Activated CD4-positive, alpha-beta memory T cell treated with anti-CD3 and anti-CD28 coated beads, Interleukin-2, amount 10 ng/mL, durations not matched to agents 7 days and 5 days (primary cell): ENCODE data around the gene FREM1. TPM values are rescaled to one million over a fixed set of nuclear protein-coding genes. Genes with fewer than 3 reads are reported as not detected.

Experiments used
- CTCF ChIA-PET: fragments of 350-600 bp; sonication (Branson Sonifier 250); formaldehyde crosslinking; loops from one replicate; lab custom pipeline; 2021; ENCODE audit warnings: antibody characterized with exemption, inconsistent platforms; lab: Charles Lee
- POLR2A ChIA-PET: fragments of 350-600 bp; sonication (Branson Sonifier 250); formaldehyde crosslinking; loops from one replicate; lab custom pipeline; 2021; ENCODE audit warnings: antibody characterized with exemption; lab: Charles Lee
- DNase-seq: peaks from one replicate; pipeline ENCODE4 v3.0.0-alpha.2; 2020
- H3K27ac Mint-ChIP-seq: one replicate; pipeline ENCODE4 v1.8.0; 2021; ENCODE audit warnings: mild to moderate bottlenecking, mixed read lengths
- H3K27me3 Mint-ChIP-seq: one replicate; pipeline ENCODE4 v1.8.0; 2021; ENCODE audit warnings: mixed read lengths
- H3K36me3 Mint-ChIP-seq: one replicate; pipeline ENCODE4 v1.8.0; 2021; ENCODE audit warnings: low read depth, mixed read lengths
- H3K4me1 Mint-ChIP-seq: one replicate; pipeline ENCODE4 v1.8.0; 2021; ENCODE audit warnings: mixed read lengths
- H3K4me3 Mint-ChIP-seq: one replicate; pipeline ENCODE4 v1.8.0; 2021; ENCODE audit warnings: mild to moderate bottlenecking, mixed read lengths
- H3K9me3 Mint-ChIP-seq: one replicate; pipeline ENCODE4 v1.8.0; 2021; ENCODE audit warnings: mixed read lengths
- total RNA-seq, 2 experiments: library from RNA; stranded (reverse); gene quantifications; one replicate each; pipeline ENCODE4 v1.2.3, GENCODE V29; 2021

The FREM1 gene
- total RNA-seq, 2 experiments from 2014 or later = not detected

DNA sequence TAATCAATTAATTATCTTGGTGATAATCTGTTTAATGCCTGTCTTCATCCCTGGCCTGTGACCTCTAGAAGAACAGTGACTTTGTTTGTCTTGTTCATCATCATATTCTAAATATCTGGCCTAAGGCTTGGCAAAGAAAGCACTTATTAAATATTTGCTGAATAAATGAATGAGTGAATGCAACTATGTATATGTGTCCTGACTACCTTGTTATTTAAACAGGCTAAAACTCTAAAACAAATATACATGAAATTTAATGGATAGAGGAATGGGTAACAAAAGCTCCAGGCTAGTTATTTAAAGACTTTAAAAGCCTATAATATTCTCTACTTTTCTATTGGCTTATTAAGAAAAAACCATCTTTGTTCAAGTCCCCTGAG is 96.0 kb downstream of the FREM1 start:
- no peaks in the 10 kb centered on the region for H3K4me1 Mint-ChIP-seq
- H3K27me3 Mint-ChIP-seq = no peaks in the 10 kb centered on the region
- DNase-seq = no peak
- H3K9me3 Mint-ChIP-seq = no peaks in the 10 kb centered on the region
- ChIA-PET CTCF (no interaction called here), POLR2A (no interaction called here)
- no peak overlapping the region for H3K4me3 Mint-ChIP-seq
- H3K27ac Mint-ChIP-seq = no peak overlapping the region
- H3K36me3 Mint-ChIP-seq = no peaks in the 10 kb centered on the region

DNA sequence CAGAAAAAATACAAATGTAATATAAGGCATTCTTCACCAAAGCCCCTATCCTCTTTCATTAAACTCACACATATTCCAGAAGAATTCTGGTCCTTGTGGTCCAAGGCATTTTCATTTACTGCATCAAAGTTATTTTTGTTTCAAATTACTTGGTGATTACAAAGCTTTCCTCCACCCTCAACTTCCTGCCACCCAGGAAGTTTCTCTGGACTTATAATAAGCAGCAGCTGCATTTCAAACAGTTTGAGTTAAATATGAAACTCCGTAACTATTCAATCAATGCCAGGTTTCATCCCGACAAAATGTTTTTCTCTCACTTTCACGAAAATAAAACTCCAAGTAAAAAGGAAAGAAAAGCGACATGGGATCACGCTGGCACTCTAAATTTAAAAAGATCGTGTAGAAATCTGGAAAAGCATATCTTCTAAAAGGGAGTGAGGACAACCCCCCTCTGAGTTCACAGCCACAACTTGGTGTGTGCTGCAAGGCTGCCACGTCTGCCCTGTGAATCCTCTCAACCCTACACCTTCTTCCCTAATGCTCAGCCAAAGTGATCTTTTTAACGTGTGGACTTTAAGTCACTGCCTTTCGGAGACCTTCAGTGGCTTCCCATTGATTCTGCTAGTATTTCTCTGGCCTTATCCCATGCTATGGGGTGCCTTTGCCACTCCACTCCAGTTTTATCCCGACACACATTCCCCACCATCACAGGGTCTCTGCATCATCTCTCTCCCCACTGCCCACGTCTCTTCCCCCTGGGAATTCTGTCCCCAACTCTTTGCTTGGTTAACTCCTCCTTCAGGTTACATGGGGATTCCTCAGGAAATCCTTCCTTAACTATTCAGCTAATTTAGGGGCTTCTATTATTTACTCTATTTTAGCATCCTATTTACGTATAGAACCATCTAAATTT is 96.6 kb downstream of the FREM1 start:
- CTCF ChIA-PET = no interaction called here

DNA sequence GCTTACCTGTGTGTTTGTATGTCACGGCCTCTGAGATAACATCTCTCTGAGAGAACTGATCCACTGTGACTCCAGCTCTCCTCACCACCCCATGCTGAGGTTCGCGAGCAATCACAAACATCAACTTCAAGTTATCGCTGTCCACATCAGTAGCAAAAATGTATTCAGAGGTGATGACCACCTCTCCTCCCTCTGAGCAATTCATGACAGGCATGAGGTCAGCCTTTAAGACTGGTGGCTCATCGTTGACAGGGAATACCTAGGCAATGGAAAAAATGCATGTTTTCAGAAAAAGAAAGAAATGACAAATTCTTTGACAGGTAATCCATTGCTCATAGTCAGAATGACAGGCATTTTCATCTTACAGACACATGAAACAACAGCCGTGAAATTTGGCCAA is 97.4 kb downstream of the FREM1 start:
- no peaks in the 10 kb centered on the region for H3K9me3 Mint-ChIP-seq
- DNase-seq = no peak
- no peak overlapping the region for H3K4me3 Mint-ChIP-seq
- H3K36me3 Mint-ChIP-seq = no peaks in the 10 kb centered on the region
- POLR2A ChIA-PET = no interaction called here
- no peak overlapping the region for H3K27ac Mint-ChIP-seq
- no peaks in the 10 kb centered on the region for H3K4me1 Mint-ChIP-seq
- H3K27me3 Mint-ChIP-seq = no peaks in the 10 kb centered on the region
- CTCF ChIA-PET = no interaction called here

More for the DNA sequence above, 96.6 kb downstream of the FREM1 start:
- DNase-seq = no peak
- no peak overlapping the region for H3K27ac Mint-ChIP-seq
- H3K9me3 Mint-ChIP-seq = no peaks in the 10 kb centered on the region
- no peaks in the 10 kb centered on the region for H3K27me3 Mint-ChIP-seq
- no peak overlapping the region for H3K4me3 Mint-ChIP-seq
- POLR2A ChIA-PET = no interaction called here
- no peaks in the 10 kb centered on the region for H3K4me1 Mint-ChIP-seq
- no peaks in the 10 kb centered on the region for H3K36me3 Mint-ChIP-seq

DNA sequence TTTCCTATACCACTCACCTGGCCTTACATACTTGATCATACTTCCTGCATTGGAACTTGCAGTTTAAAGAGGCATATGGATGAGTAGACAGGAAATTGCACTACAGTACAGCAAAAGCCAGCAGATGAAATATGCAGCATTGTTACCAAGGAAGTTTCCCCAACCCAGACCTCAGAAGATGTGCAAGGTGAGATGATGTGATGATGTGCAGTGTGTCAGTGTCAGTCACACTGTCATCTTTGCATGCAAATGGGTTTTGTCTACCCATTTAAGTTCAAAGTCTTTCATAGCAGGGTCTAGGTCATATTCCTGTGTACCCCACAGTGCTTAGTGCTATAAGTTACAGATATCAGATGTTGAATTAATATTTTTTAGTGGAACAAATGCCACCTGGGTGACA is 98.4 kb downstream of the FREM1 start:
- ChIA-PET CTCF (no interaction called here), POLR2A (no interaction called here)
- no peaks in the 10 kb centered on the region for H3K9me3 Mint-ChIP-seq
- H3K27ac Mint-ChIP-seq = no peak overlapping the region
- DNase-seq = no peak
- H3K4me1 Mint-ChIP-seq = no peaks in the 10 kb centered on the region
- no peak overlapping the region for H3K4me3 Mint-ChIP-seq
- no peaks in the 10 kb centered on the region for H3K27me3 Mint-ChIP-seq
- H3K36me3 Mint-ChIP-seq = no peaks in the 10 kb centered on the region

DNA sequence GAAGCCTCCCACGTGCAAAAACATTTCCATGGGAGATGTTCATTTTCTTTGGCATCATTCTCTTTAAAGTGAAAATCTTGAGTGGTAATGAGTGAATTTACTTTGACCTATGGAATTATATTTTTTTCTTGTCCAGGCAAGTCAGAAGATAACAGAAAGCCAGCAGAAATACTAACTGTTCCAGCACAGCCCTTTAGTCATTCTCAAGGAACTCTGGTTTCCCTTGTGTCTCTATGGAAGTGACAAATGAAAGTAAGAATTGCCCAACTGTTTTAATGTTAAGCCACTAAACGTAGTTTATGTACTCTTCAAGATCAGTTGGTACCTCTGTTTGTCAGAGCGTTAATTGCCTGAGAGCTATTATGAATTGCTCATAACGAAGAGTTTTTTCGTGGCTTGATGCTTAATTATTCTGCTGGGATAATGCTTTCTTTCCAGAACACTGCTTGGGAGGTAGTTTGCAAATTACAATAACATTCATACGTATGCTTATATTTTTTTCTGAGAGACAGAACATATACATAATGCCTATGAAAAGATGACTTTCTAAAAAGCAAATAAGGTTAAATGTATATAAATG is 103.2 kb downstream of the FREM1 start:
- Mint-ChIP-seq H3K36me3 (no peaks in the 10 kb centered on the region), H3K27ac (no peak overlapping the region), H3K27me3 (no peaks in the 10 kb centered on the region), H3K4me3 (no peak overlapping the region), H3K4me1 (no peaks in the 10 kb centered on the region), H3K9me3 (no peaks in the 10 kb centered on the region)
- CTCF ChIA-PET = no interaction called here
- no peak for DNase-seq
- POLR2A ChIA-PET = no interaction called here

DNA sequence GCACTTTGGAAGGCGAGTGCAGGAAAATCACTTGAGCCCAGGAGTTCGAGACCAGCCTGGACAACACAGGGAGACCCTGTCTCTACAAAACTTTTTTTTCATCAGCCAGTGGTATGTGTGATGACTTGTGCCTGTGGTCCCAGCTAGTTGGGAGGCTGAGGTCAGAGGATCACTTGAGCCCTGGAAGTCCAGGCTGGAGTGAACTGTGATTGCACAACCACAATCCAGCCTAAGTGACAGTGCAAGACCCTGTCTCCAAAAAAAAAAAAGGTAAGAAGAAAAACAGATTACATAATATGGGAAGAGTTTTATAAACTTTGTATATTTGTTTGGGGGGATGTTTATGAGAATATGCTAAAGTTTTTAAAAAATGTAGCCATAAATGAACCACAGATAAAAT is 111.2 kb downstream of the FREM1 start:
- ChIA-PET CTCF (no interaction called here), POLR2A (no interaction called here)
- H3K36me3 Mint-ChIP-seq = no peaks in the 10 kb centered on the region
- no peak overlapping the region for H3K27ac Mint-ChIP-seq
- DNase-seq = no peak
- H3K27me3 Mint-ChIP-seq = no peaks in the 10 kb centered on the region
- no peaks in the 10 kb centered on the region for H3K4me1 Mint-ChIP-seq
- H3K4me3 Mint-ChIP-seq = no peak overlapping the region
- no peaks in the 10 kb centered on the region for H3K9me3 Mint-ChIP-seq

DNA sequence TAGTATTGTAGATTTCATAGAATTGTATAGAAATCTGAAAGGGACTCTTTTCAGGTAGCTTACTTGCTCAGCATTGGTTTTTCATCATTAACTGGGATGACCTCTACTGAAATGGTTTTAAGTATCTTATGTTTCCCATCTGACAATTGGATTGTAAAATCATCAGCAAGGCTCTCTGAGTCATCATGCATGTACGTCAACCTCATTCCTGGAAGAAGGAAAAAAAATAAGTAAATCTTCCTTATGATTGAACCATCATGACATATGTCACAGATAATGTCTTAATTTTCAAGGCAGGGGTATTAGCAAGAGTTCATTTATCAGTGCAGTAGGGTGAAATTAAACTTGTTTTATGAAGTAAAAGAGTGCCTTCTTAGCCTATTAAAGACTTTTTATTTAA is 112.8 kb downstream of the FREM1 start:
- ChIA-PET POLR2A (no interaction called here), CTCF (interaction anchor here (0.5 kb wide), 1 partner anchor 209 kb away, joined by 4 read pairs; no protein-coding TSS in a partner anchor)
- Mint-ChIP-seq H3K36me3 (no peaks in the 10 kb centered on the region), H3K4me1 (no peaks in the 10 kb centered on the region), H3K9me3 (no peaks in the 10 kb centered on the region), H3K27me3 (no peaks in the 10 kb centered on the region), H3K27ac (no peak overlapping the region), H3K4me3 (no peak overlapping the region)
- DNase-seq = no peak

DNA sequence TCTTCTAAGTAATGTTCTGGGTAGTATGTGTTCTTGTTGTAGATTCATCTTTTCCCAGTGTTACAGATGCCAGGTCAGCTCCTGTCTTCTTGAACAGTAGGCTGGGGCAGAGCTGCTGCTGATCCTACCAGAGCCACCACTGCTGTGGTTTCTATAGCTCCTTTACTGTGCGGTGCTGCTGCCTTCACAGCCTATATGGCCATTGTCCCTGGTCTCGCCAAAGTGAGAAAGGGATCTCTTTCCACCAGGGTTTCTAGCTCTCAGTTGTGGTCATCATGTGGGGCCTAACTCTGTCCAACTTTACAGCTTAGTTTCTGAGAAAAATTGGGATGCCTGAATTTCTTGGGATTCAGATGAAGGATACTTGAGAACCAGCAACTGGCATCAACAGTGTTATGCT is 116.8 kb downstream of the FREM1 start:
- no peak overlapping the region for H3K4me3 Mint-ChIP-seq

DNA sequence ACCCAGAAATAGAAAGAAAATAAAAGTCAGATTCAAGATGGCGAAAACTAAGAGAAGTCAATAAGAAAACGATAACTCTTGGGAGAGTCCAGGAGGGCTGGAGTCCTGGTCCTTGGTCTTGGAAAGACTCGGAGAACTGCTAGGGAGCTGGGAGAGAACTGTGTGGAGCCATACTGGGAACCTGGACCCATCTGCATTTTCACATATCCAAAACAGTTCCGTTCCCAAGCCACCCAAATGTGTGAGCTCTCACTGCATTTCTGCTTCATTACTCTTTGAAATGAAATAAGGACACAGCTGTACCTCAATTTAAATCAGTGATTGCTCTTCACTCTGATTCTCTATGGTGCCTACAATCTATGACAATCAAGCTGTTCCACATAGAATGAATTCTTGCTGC is 119.6 kb downstream of the FREM1 start:
- peaks cover 2% of the 10 kb centered on the region for H3K27me3 Mint-ChIP-seq
- CTCF ChIA-PET = no interaction called here

More for the DNA sequence above, 116.8 kb downstream of the FREM1 start:
- ChIA-PET CTCF (no interaction called here), POLR2A (no interaction called here)
- no peaks in the 10 kb centered on the region for H3K9me3 Mint-ChIP-seq
- H3K27ac Mint-ChIP-seq = no peak overlapping the region
- peaks cover 2% of the 10 kb centered on the region for H3K27me3 Mint-ChIP-seq
- DNase-seq = no peak
- H3K36me3 Mint-ChIP-seq = no peaks in the 10 kb centered on the region
- no peaks in the 10 kb centered on the region for H3K4me1 Mint-ChIP-seq

DNA sequence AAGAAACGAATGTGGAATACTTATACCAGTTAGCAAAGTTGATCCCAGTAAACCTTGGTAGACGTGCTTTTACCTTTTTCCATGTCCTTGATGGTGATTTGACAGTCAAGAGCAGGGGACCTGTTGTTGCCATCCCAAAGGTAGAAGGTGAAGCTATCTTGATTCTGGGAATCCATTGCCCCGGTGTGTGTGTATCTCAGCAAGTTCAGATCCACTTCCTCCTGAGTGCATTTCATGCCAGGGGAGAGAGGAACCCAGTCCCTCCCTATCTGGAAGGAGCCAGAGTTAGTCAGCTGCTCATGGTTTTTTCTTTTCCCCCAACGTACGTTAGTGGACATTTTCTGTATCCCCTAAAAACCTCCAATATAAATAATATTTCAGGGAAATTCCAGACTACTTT is 121.4 kb downstream of the FREM1 start:
- CTCF ChIA-PET = no interaction called here
- Mint-ChIP-seq H3K27ac (no peak overlapping the region), H3K9me3 (no peaks in the 10 kb centered on the region), H3K36me3 (no peaks in the 10 kb centered on the region), H3K4me1 (no peaks in the 10 kb centered on the region), H3K4me3 (no peak overlapping the region), H3K27me3 (peaks cover 2% of the 10 kb centered on the region)
- POLR2A ChIA-PET = no interaction called here
- no peak for DNase-seq

More for the DNA sequence above, 119.6 kb downstream of the FREM1 start:
- no peak for DNase-seq
- POLR2A ChIA-PET = no interaction called here
- Mint-ChIP-seq H3K9me3 (no peaks in the 10 kb centered on the region), H3K36me3 (no peaks in the 10 kb centered on the region), H3K27ac (no peak overlapping the region), H3K4me3 (no peak overlapping the region), H3K4me1 (no peaks in the 10 kb centered on the region)

DNA sequence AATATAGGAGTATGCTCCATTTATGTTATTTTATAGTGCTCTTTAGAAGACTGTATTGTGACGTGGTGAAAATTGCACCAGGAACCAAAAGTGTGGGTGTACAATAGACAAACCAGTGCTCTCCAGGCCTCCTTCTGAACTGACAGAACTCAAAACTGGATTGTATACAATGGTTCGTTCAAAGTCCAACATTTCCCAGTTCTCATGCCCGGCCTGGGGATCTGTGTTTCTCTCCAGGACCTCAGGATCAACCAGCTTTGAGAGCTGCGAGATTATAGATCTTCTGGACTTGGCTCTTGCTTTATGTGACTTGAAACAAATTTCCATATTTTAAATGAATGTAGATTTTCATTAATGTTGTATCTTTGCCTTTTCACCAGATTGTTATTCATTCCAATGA is 126.9 kb downstream of the FREM1 start:
- ChIA-PET CTCF (no interaction called here), POLR2A (no interaction called here)
- no peaks in the 10 kb centered on the region for H3K9me3 Mint-ChIP-seq
- no peak for DNase-seq
- H3K27ac Mint-ChIP-seq = no peak overlapping the region
- no peaks in the 10 kb centered on the region for H3K36me3 Mint-ChIP-seq
- H3K4me3 Mint-ChIP-seq = no peak overlapping the region
- H3K27me3 Mint-ChIP-seq = no peaks in the 10 kb centered on the region
- no peaks in the 10 kb centered on the region for H3K4me1 Mint-ChIP-seq

DNA sequence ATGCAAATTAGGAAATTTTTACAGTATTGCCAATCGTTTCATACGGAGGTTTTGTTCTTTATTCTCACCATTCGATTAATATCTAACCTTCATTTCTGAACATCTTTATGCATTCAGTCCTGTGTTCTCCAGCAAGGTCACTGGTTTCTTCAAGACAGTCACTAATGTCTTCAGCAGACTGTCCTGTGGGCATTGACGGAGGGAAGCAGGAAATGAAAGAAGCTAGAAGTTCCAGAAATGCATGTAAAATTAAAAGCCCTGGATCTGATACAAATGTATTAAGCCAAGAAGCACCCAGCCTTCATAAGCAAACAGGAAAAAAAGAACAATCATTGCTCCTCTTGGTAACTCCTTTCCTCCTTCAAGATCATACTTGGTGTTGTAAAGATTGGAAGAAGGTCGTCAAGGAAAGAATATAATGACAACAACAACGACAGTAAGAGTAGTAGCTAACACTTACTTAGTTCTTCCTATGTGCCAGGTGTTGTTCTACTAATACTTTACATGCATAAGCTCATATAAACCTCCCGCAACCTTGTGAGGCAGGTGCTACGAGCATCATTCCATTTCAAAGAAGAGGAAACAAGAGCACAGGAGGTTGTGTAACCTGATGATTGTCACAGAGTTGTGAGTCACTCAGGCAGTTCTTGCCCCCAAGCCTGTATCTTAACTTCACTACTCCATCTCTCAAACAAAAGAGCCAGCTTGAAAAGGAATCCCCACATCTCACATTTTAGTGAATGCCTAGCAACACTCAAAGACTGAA is 127.8 kb downstream of the FREM1 start:
- Mint-ChIP-seq H3K4me1 (no peaks in the 10 kb centered on the region), H3K9me3 (no peaks in the 10 kb centered on the region), H3K27ac (no peak overlapping the region), H3K27me3 (no peaks in the 10 kb centered on the region), H3K36me3 (no peaks in the 10 kb centered on the region), H3K4me3 (no peak overlapping the region)
- ChIA-PET POLR2A (no interaction called here), CTCF (no interaction called here)
- no peak for DNase-seq

DNA sequence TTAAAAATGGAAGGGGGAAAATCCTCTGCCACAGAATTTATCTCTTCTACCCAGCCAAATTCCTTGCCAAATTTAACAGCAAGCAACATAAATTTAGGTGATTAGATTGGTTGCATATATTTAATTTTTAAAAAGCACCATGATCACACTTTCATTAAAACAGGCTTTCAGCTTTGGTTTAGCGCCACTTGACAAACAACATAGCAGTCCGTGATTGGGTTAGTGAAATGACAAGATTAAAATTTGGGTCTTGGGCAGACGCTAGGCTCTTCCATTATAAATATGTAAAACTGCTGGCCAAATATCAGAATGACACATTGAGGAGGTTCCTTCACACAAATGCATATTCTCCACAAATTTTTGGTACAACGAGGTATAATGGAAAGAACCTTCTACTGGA is 129.5 kb downstream of the FREM1 start:
- DNase-seq = no peak
- ChIA-PET POLR2A (no interaction called here), CTCF (interaction anchor here (1.0 kb wide), 1 partner anchor 354 kb away, joined by 3 read pairs; no protein-coding TSS in a partner anchor)
- H3K9me3 Mint-ChIP-seq = no peaks in the 10 kb centered on the region
- H3K27ac Mint-ChIP-seq = no peak overlapping the region
- no peaks in the 10 kb centered on the region for H3K27me3 Mint-ChIP-seq
- H3K4me1 Mint-ChIP-seq = no peaks in the 10 kb centered on the region
- no peaks in the 10 kb centered on the region for H3K36me3 Mint-ChIP-seq
- no peak overlapping the region for H3K4me3 Mint-ChIP-seq
